NCI-H2196 (cell line): Measurements from ENCODE around the gene REEP2.
A peak's percentile ranks its signal among the peaks of the same experiment; 100 is the strongest.
"Not testable (repeated sequence)": the region's sequence is repeated elsewhere in the genome, so short reads cannot be mapped to it uniquely, and the experiment has no call there.

ENCODE experiments used
- DNase-seq: peaks from one replicate; lab custom pipeline; 2025; ENCODE audit not compliant: unreplicated experiment; lab: John Stamatoyannopoulos, UW

Gene REEP2

GRCh38 chr5:138438724-138439476 lies at the start of gene REEP2:
TSS of gene REEP2 (plus strand) at chr5:138439057. CDS start at chr5:138439209, 152 bp downstream.
- DNase-seq = peak; percentile 68

GRCh38 chr5:138389332-138389731 lies 49.5 kb upstream of the REEP2 start:
- DNase-seq = no peak

GRCh38 chr5:138389911-138390310 lies 48.9 kb upstream of the REEP2 start:
- not testable (repeated sequence) for DNase-seq

- no peak for DNase-seq
Measured at GRCh38 chr5:138391859-138392386, 46.9 kb upstream of the REEP2 start.

GRCh38 chr5:138402640-138403039 lies 36.2 kb upstream of the REEP2 start:
- no peak for DNase-seq

- DNase-seq = no peak
Measured at GRCh38 chr5:138408023-138408422, 30.8 kb upstream of the REEP2 start.

- DNase-seq = not testable (repeated sequence)
Measured at GRCh38 chr5:138410996-138411640, 27.7 kb upstream of the REEP2 start.

- DNase-seq = no peak
Measured at GRCh38 chr5:138418444-138418843, 20.4 kb upstream of the REEP2 start.

GRCh38 chr5:138425079-138425478 lies 13.8 kb upstream of the REEP2 start:
- DNase-seq = no peak

GRCh38 chr5:138435943-138436342 lies 2.9 kb upstream of the REEP2 start:
- DNase-seq = no peak

- no peak for DNase-seq
Measured at GRCh38 chr5:138438003-138438723, 694 bp upstream of the REEP2 start.

- no peak for DNase-seq
Measured at GRCh38 chr5:138439477-138440158, 761 bp downstream of the REEP2 start.

- no peak for DNase-seq
Measured at GRCh38 chr5:138440159-138441073, 1.6 kb downstream of the REEP2 start.

GRCh38 chr5:138441221-138441620 lies 2.4 kb downstream of the REEP2 start:
- no peak for DNase-seq

- DNase-seq = no peak
Measured at GRCh38 chr5:138444078-138444773, 5.4 kb downstream of the REEP2 start.

GRCh38 chr5:138444774-138445546 lies 6.1 kb downstream of the REEP2 start:
- DNase-seq = no peak

- DNase-seq = no peak
Measured at GRCh38 chr5:138445547-138446271, 6.9 kb downstream of the REEP2 start.

GRCh38 chr5:138448070-138448469 lies 9.2 kb downstream of the REEP2 start:
- no peak for DNase-seq
